ENCODE data around the gene FGFBP3.

GRCh38 chr10:91883549-91884444 is 25.5 kb downstream of the FGFBP3 start:
- TF ChIP-seq EZH2phosphoT487 (IDR thresholded peaks at IDR 0.05; ENCODE audit: unreplicated experiment) (no peak), EZH2 (IDR thresholded peaks at IDR 0.05; ENCODE audit: low read depth, unreplicated experiment) (no peak), NANOG (IDR thresholded peaks at IDR 0.05; ENCODE audit: borderline replicate concordance) (no peak), POLR2AphosphoS5 (IDR thresholded peaks at IDR 0.05; ENCODE audit: low read depth) (no peak), REST (IDR thresholded peaks at IDR 0.05; ENCODE audit: unreplicated experiment) (no peak), CREB1 (CRISPR knock-in tag; IDR thresholded peaks at IDR 0.05; ENCODE audit: low read depth) (0 out of 2 replicates have a peak, but pooled peaks have one; percentile 28), ETS1 (IDR thresholded peaks at IDR 0.05) (no peak), STAT1 (IDR thresholded peaks at IDR 0.05; ENCODE audit: unreplicated experiment) (no peak), JUNB (IDR thresholded peaks at IDR 0.05; ENCODE audit: unreplicated experiment) (no peak)
- TF ChIP-seq, protein P1, sequence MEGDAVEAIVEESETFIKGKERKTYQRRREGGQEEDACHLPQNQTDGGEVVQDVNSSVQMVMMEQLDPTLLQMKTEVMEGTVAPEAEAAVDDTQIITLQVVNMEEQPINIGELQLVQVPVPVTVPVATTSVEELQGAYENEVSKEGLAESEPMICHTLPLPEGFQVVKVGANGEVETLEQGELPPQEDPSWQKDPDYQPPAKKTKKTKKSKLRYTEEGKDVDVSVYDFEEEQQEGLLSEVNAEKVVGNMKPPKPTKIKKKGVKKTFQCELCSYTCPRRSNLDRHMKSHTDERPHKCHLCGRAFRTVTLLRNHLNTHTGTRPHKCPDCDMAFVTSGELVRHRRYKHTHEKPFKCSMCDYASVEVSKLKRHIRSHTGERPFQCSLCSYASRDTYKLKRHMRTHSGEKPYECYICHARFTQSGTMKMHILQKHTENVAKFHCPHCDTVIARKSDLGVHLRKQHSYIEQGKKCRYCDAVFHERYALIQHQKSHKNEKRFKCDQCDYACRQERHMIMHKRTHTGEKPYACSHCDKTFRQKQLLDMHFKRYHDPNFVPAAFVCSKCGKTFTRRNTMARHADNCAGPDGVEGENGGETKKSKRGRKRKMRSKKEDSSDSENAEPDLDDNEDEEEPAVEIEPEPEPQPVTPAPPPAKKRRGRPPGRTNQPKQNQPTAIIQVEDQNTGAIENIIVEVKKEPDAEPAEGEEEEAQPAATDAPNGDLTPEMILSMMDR (conservative IDR thresholded peaks at IDR 0.05; ENCODE audit: low read depth in 2 of 2) = no peak

Data from GM23338 (cell line).